CD4-positive, alpha-beta T cell treated with Interleukin-17A for 4 hours (primary cell): ENCODE results near the gene DIPK1B.

Experiments used
- DNase-seq: peaks from one replicate; pipeline ENCODE4 v3.0.0-alpha.2; 2020; ENCODE audit warnings: mixed read lengths

Gene DIPK1B

GRCh38 chr9:136773386-136774044 is 61.1 kb downstream of the DIPK1B start:
- peak; percentile 19 for DNase-seq
